Breast epithelium (tissue), 3 donors: ENCODE data around the gene GADD45G.

Source experiments
- CTCF ChIP-seq, 3 donors: fragments of 450-650 bp; IDR thresholded peaks; one replicate each; pipeline ENCODE4 v1.5.1; 2016 to 2017; ENCODE audit warnings: antibody characterized with exemption in 3 of 3, mild to moderate bottlenecking in 3 of 3, moderate library complexity in 3 of 3
- POLR2A ChIP-seq: fragments of 450-650 bp; IDR thresholded peaks from one replicate; pipeline ENCODE4 v1.6.1; 2016; ENCODE audit warnings: antibody characterized with exemption, mild to moderate bottlenecking, moderate library complexity
- POLR2AphosphoS5 ChIP-seq, 3 donors: sonication (generic); formaldehyde crosslinking; IDR thresholded peaks; one replicate each; pipeline ENCODE4 v1.6.1; 2017; ENCODE audit warnings: antibody characterized with exemption in 3 of 3

GRCh38 chr9:89615661-89616060, 10.8 kb downstream of the GADD45G start:
- TF ChIP-seq CTCF (IDR thresholded peaks at IDR 0.05): no peak
- no peak for TF ChIP-seq POLR2A
- no peak for TF ChIP-seq POLR2AphosphoS5 (IDR thresholded peaks at IDR 0.05)
